HG03432 (cell line): Measurements from ENCODE around the gene SLC35E2B.

Source experiments
- ATAC-seq: cut with Tn5 transposase; IDR thresholded peaks from one replicate; pipeline ENCODE4 v1.9.1; 2021; ENCODE audit warnings: mild to moderate bottlenecking, moderate library complexity; ENCODE audit not compliant: unreplicated experiment

The SLC35E2B gene

GRCh38 chr1:1614954-1615255, 77.7 kb downstream of the SLC35E2B start:
- ATAC-seq: no peak

GRCh38 chr1:1614204-1614953, 78.2 kb downstream of the SLC35E2B start:
- ATAC-seq: no peak

GRCh38 chr1:1613509-1614082, 79.0 kb downstream of the SLC35E2B start:
- ATAC-seq: no peak

- no peak for ATAC-seq
Observed at GRCh38 chr1:1612104-1612400, 80.5 kb downstream of the SLC35E2B start.

- no peak for ATAC-seq
Observed at GRCh38 chr1:1610796-1611195, 81.8 kb downstream of the SLC35E2B start.

GRCh38 chr1:1609822-1610485, 82.6 kb downstream of the SLC35E2B start:
- no peak for ATAC-seq
